Panc1 (cell line): ENCODE measurements around the gene RWDD4. TPM values are rescaled to one million over a fixed set of nuclear protein-coding genes. Genes with fewer than 3 reads are reported as not detected.

Experiments used
- ATAC-seq: fragments of 200-7000 bp; cut with Tn5 transposase; 2 replicates; pipeline ENCODE4 v1.9.1; 2020; ENCODE audit warnings: mild to moderate bottlenecking, moderate library complexity
- BruUV-seq: library from RNA; stranded (reverse); fragments of 400-500 nt; replicated peaks from 2 replicates; lab custom pipeline; 2021; lab: Mats Ljungman, UMichigan
- CTCF ChIA-PET: fragments of 300-600 bp; sonication (Branson Sonifier 250); formaldehyde crosslinking; loops from one replicate; lab custom pipeline; 2022; ENCODE audit warnings: antibody characterized with exemption; lab: Charles Lee
- POLR2A ChIA-PET: fragments of 300-600 bp; sonication (Branson Sonifier 250); formaldehyde crosslinking; loops from one replicate; lab custom pipeline; 2022; ENCODE audit warnings: antibody characterized with exemption; lab: Charles Lee
- DNase-seq: peaks from one replicate; pipeline ENCODE4 v3.0.0-alpha.2; 2010; ENCODE audit warnings: low read depth, low spot score
- H3K27ac ChIP-seq: 2 replicates; pipeline ENCODE4 v1.5.1; 2011; ENCODE audit warnings: mild to moderate bottlenecking, low read length, inconsistent platforms
- H3K27me3 ChIP-seq: fragments of 200-500 bp; sonication (Bioruptor generic); 2 replicates; pipeline ENCODE4 v1.6.0; 2014; ENCODE audit warnings: low read length, inconsistent platforms; ENCODE audit not compliant: control insufficient read depth, insufficient read depth
- H3K36me3 ChIP-seq: fragments of 200-500 bp; sonication (Bioruptor generic); 2 replicates; pipeline ENCODE4 v1.5.1; 2014; ENCODE audit warnings: inconsistent platforms, mild to moderate bottlenecking, low read length, moderate library complexity; ENCODE audit not compliant: control insufficient read depth, insufficient read depth
- H3K4me1 ChIP-seq: 2 replicates; pipeline ENCODE4 v1.5.1; 2011; ENCODE audit warnings: inconsistent platforms, mild to moderate bottlenecking, low read length, moderate library complexity; ENCODE audit not compliant: control insufficient read depth, insufficient read depth
- H3K4me3 ChIP-seq, 2 experiments: 2 replicates each; pipeline ENCODE4 v1.5.1; 2011 to 2012; ENCODE audit warnings: low read depth in 2 of 2, low read length in 2 of 2, mild to moderate bottlenecking in 2 of 2, inconsistent platforms in 1 of 2, moderate library complexity in 1 of 2
- H3K9me3 ChIP-seq: fragments of 200-500 bp; sonication (Bioruptor generic); 2 replicates; pipeline ENCODE4 v1.5.1; 2014; ENCODE audit warnings: low read depth, mild to moderate bottlenecking, inconsistent platforms, low read length, moderate library complexity; ENCODE audit not compliant: control insufficient read depth, insufficient read depth
- CTCF ChIP-seq: fragments of 450-650 bp; IDR thresholded peaks from 2 replicates; pipeline ENCODE4 v1.5.1; 2017; ENCODE audit warnings: mild to moderate bottlenecking
- POLR2AphosphoS5 ChIP-seq: IDR thresholded peaks from 2 replicates; pipeline ENCODE4 v1.6.1; 2012; ENCODE audit warnings: mild to moderate bottlenecking, low read depth, low read length, moderate library complexity
- SIN3A ChIP-seq: IDR thresholded peaks from 2 replicates; pipeline ENCODE4 v1.6.1; 2012; ENCODE audit warnings: low read depth, mild to moderate bottlenecking, low read length, moderate library complexity, borderline replicate concordance; ENCODE audit not compliant: insufficient read depth
- TCF7L2 ChIP-seq: IDR thresholded peaks from 2 replicates; pipeline ENCODE4 v1.6.1; 2011; ENCODE audit warnings: mild to moderate bottlenecking, low read depth, low read length, inconsistent platforms
- in situ Hi-C: cut with HindIII; loops from 2 replicates; pipeline ENCODE4 v1.10.0; 2016; ENCODE audit warnings: low sequenced_read_pairs, low pct_unique_long_range_greater_than_20kb
- intact Hi-C: fragments of 100-400 bp; cut with micrococcal nuclease; formaldehyde crosslinking; loops from one replicate; pipeline ENCODE4 v1.10.0; 2022; ENCODE audit not compliant: unreplicated experiment
- total RNA-seq: library from RNA; stranded (reverse); gene quantifications from one replicate; pipeline ENCODE4 v1.2.1, GENCODE V29; 2021; ENCODE audit not compliant: unreplicated experiment
- TF ChIP-seq, protein P1 (sequence below), 2 experiments: IDR thresholded peaks; 2 replicates each; pipeline ENCODE4 v1.6.1; 2011 to 2012; ENCODE audit warnings: low read depth in 2 of 2, control low read depth in 1 of 2, low read length in 1 of 2, mild to moderate bottlenecking in 1 of 2, moderate library complexity in 1 of 2; ENCODE audit not compliant: insufficient read depth in 1 of 2

The RWDD4 gene
- total RNA-seq, 1 experiment from 2014 or later, result 27.4 TPM

GRCh38 chr4:183607894-183608293 lies 51.1 kb downstream of the RWDD4 start:
- in situ Hi-C loops, result no loop called here

DNA sequence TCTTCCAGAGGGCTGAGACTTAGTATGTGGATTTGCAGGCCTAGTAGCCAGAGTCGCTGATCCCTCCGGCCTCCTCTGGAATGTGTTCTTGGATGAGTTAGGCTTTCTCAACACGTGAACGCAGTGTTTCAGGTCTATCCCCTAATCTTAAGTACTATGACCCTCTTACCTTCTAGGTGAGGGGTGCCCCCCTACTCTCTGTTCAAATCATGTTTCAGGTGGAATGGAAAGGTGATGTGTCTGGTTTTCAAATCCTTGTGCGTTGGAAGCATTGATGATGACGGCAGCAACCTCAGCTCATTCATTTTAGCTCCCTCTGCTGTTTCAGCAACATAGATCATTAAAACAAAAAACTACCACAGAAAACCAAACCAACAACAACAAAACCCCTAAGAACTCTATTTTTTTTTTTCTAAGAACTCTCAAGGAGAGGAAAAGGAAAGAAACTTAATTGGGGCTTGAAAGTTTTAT lies 56.4 kb downstream of the RWDD4 start:
- Histone ChIP-seq H3K4me3 (no peak overlapping the region), H3K4me1 (no peaks in the 10 kb centered on the region), H3K9me3 (no peaks in the 10 kb centered on the region), H3K36me3 (no peaks in the 10 kb centered on the region), H3K27me3 (no peaks in the 10 kb centered on the region), H3K27ac (no peak overlapping the region)
- DNase-seq (no peak), ATAC-seq (no peak)
- CTCF ChIA-PET, result interaction anchor here (0.7 to 1.0 kb wide), 3 partner anchors 85 to 101 kb away, joined by 3 to 4 read pairs (median 3); no protein-coding TSS in a partner anchor
- POLR2A ChIA-PET, result no interaction called here
- BruUV-seq, result no TSS peak
- in situ Hi-C loops (no loop called here), intact Hi-C loops (loop anchor here (5.0 to 10.0 kb wide), 2 partner anchors 98 to 130 kb away; partner anchors contain the start of gene ING2)
- TF ChIP-seq, protein P1, sequence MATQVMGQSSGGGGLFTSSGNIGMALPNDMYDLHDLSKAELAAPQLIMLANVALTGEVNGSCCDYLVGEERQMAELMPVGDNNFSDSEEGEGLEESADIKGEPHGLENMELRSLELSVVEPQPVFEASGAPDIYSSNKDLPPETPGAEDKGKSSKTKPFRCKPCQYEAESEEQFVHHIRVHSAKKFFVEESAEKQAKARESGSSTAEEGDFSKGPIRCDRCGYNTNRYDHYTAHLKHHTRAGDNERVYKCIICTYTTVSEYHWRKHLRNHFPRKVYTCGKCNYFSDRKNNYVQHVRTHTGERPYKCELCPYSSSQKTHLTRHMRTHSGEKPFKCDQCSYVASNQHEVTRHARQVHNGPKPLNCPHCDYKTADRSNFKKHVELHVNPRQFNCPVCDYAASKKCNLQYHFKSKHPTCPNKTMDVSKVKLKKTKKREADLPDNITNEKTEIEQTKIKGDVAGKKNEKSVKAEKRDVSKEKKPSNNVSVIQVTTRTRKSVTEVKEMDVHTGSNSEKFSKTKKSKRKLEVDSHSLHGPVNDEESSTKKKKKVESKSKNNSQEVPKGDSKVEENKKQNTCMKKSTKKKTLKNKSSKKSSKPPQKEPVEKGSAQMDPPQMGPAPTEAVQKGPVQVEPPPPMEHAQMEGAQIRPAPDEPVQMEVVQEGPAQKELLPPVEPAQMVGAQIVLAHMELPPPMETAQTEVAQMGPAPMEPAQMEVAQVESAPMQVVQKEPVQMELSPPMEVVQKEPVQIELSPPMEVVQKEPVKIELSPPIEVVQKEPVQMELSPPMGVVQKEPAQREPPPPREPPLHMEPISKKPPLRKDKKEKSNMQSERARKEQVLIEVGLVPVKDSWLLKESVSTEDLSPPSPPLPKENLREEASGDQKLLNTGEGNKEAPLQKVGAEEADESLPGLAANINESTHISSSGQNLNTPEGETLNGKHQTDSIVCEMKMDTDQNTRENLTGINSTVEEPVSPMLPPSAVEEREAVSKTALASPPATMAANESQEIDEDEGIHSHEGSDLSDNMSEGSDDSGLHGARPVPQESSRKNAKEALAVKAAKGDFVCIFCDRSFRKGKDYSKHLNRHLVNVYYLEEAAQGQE (IDR thresholded peaks at IDR 0.05; ENCODE audit: insufficient read depth in 1 of 2, low read depth in 2 of 2, low read length in 1 of 2), result no peak
- TF ChIP-seq POLR2AphosphoS5 (no peak), SIN3A (no peak), TCF7L2 (no peak), CTCF (no peak; the same call in 1 of the 2 replicates)

More at GRCh38 chr4:183607894-183608293, 51.1 kb downstream of the RWDD4 start:
- no peaks in the 10 kb centered on the region; the same call in 1 of the 2 replicates for H3K4me1 ChIP-seq
- no peak for DNase-seq
- ATAC-seq, result no peak
- POLR2A ChIA-PET, result no interaction called here
- BruUV-seq, result no TSS peak
- CTCF ChIA-PET, result no interaction called here
- no peaks in the 10 kb centered on the region for H3K36me3 ChIP-seq
- no peaks in the 10 kb centered on the region for H3K9me3 ChIP-seq
- intact Hi-C loops, result loop anchor here (10.0 kb wide), 1 partner anchor 103 kb away; the partner anchor contains the start of gene ING2
- H3K27me3 ChIP-seq, result no peaks in the 10 kb centered on the region
- TF ChIP-seq TCF7L2 (no peak), SIN3A (no peak), POLR2AphosphoS5 (no peak), CTCF (no peak)
- TF ChIP-seq, protein P1 (IDR thresholded peaks at IDR 0.05; ENCODE audit: insufficient read depth in 1 of 2, low read depth in 2 of 2, low read length in 1 of 2), result no peak
- no peak overlapping the region for H3K27ac ChIP-seq
- H3K4me3 ChIP-seq, result no peak overlapping the region
